A549 treated with Hydrocortisone at 1 μM for 4 hours (cell line): ENCODE measurements around the gene ADAP1. TPM values are rescaled to one million over a fixed set of nuclear protein-coding genes. Genes with fewer than 3 reads are reported as not detected.

ENCODE experiments used
- total RNA-seq: library from RNA; stranded (reverse); fragments of 200-300 nt; extraction: Qiagen RNA extraction; gene quantifications from 5 replicates; pipeline ENCODE4 v1.2.3, GENCODE V29; 2022

The ADAP1 gene
- 3.0 to 4.5 TPM (median 4.0 TPM) in 5 replicates for total RNA-seq

GRCh38 chr7:954330-955238 lies at the start of gene ADAP1:
TSS of gene ADAP1 (minus strand) at chr7:954680. CDS start at chr7:954477, 203 bp downstream.

GRCh38 chr7:983004-983615 lies 28.6 kb upstream of the ADAP1 start, which contains the start of gene CYP2W1:
TSS of gene CYP2W1 (plus strand) at chr7:983181. CDS start at chr7:983212, 31 bp downstream.

GRCh38 chr7:974820-975681 lies 20.6 kb upstream of the ADAP1 start, which contains the start of gene COX19:
TSS of gene COX19 (minus strand) at chr7:975549. CDS start at chr7:975509, 40 bp downstream.

GRCh38 chr7:876077-876971 lies 78.2 kb downstream of the ADAP1 start, which contains the start of gene GET4:
TSS of gene GET4 (plus strand) at chr7:876554. CDS start at chr7:876646, 92 bp downstream.

Other genes starting within 250 kb of the ADAP1 start
- gene DNAAF5, start 228.0 kb downstream of the ADAP1 start, total RNA-seq = 42.4 to 48.3 TPM (median 46.5 TPM) in 5 replicates
- 29.1 to 32.2 TPM (median 31.6 TPM) in 5 replicates for gene PRKAR1B, start 227.4 kb downstream of the ADAP1 start, total RNA-seq
- 69.8 to 86.7 TPM (median 86.5 TPM) in 5 replicates for gene SUN1, start 122.2 kb downstream of the ADAP1 start, total RNA-seq
- 40.9 to 67.1 TPM (median 57.1 TPM) in 5 replicates for gene GET4, start 78.1 kb downstream of the ADAP1 start, total RNA-seq
- 5.0 to 6.2 TPM (median 6.0 TPM) in 5 replicates for gene COX19, start 20.9 kb upstream of the ADAP1 start, total RNA-seq
- not detected in 5 replicates for gene CYP2W1, start 28.5 kb upstream of the ADAP1 start, total RNA-seq
- gene GPR146, start 89.9 kb upstream of the ADAP1 start, total RNA-seq = 1.5 to 2.3 TPM (median 1.8 TPM) in 5 replicates
- 0.93 to 1.3 TPM (median 1.2 TPM) in 5 replicates for gene GPER1, start 133.4 kb upstream of the ADAP1 start, total RNA-seq
- 49.5 to 56.1 TPM (median 52.2 TPM) in 5 replicates for gene ZFAND2A, start 205.5 kb upstream of the ADAP1 start, total RNA-seq